Endothelial cell of umbilical vein (primary cell): ENCODE measurements around the gene CD34. TPM values are rescaled to one million over a fixed set of nuclear protein-coding genes. Genes with fewer than 3 reads are reported as not detected.

Source experiments
- BruUV-seq: library from RNA; stranded (reverse); fragments of 400-500 nt; replicated peaks from 2 replicates; lab custom pipeline; 2021; lab: Mats Ljungman, UMichigan
- CTCF ChIA-PET: fragments of 300-600, 350-600 bp; sonication (Branson Sonifier 250); formaldehyde crosslinking; loops from one replicate; lab custom pipeline; 2021; ENCODE audit warnings: antibody characterized with exemption, inconsistent platforms; lab: Charles Lee
- POLR2A ChIA-PET: fragments of 300-600, 350-600 bp; sonication (Branson Sonifier 250); formaldehyde crosslinking; loops from one replicate; lab custom pipeline; 2021; ENCODE audit warnings: antibody characterized with exemption, inconsistent platforms; lab: Charles Lee
- DNase-seq: peaks from one replicate; pipeline ENCODE4 v3.0.0-alpha.2; 2011; ENCODE audit warnings: low read depth, low spot score
- FAIRE-seq: peaks from 2 replicates; lab custom pipeline; 2011; peaks lifted over from hg19 to GRCh38; lab: Jason Lieb, UNC
- H2AFZ ChIP-seq: 2 replicates; pipeline ENCODE4 v1.6.0; 2012; ENCODE audit warnings: low read depth, low read length, control low read depth, inconsistent platforms
- H3K27ac ChIP-seq: 2 replicates; pipeline ENCODE4 v1.5.1; 2011; ENCODE audit warnings: low read depth, mild to moderate bottlenecking, control low read depth, low read length, moderate library complexity; ENCODE audit not compliant: insufficient read depth
- H3K27me3 ChIP-seq, 2 experiments: 2 replicates each; pipeline versions ENCODE4 v1.6.0 to v1.6.1; 2011; ENCODE audit warnings: low read length in 2 of 2, mixed read lengths in 1 of 2; ENCODE audit not compliant: control insufficient read depth in 2 of 2, insufficient read depth in 2 of 2
- H3K36me3 ChIP-seq, 2 experiments: 2 replicates in 1 of 2; 3 replicates in 1 of 2; pipeline ENCODE4 v1.5.1; 2011; ENCODE audit warnings: low read length in 2 of 2, mild to moderate bottlenecking in 1 of 2, moderate library complexity in 1 of 2; ENCODE audit not compliant: control insufficient read depth in 2 of 2, insufficient read depth in 2 of 2; ENCODE audit errors: extremely low read depth in 1 of 2
- H3K4me1 ChIP-seq: 3 replicates; pipeline ENCODE4 v1.5.1; 2011; ENCODE audit warnings: mild to moderate bottlenecking, low read length; ENCODE audit not compliant: control insufficient read depth, insufficient read depth; ENCODE audit errors: extremely low read depth
- H3K4me2 ChIP-seq: 2 replicates; pipeline ENCODE4 v1.6.1; 2011; ENCODE audit warnings: low read length, control low read depth, mixed read lengths; ENCODE audit not compliant: insufficient read depth
- H3K4me3 ChIP-seq, 3 experiments: fragments of 200-600 bp in 1 of 3; sonication (generic), shearing (Covaris generic) in 1 of 3; replicated peaks in 1 of 3; 2 replicates each; pipeline ENCODE4 v1.5.1; 2011 to 2016; ENCODE audit warnings: control low read depth in 3 of 3, low read length in 3 of 3, mild to moderate bottlenecking in 2 of 3, inconsistent platforms in 1 of 3, low read depth in 1 of 3, moderate library complexity in 1 of 3; ENCODE audit not compliant: insufficient read depth in 1 of 3
- H3K79me2 ChIP-seq: 2 replicates; pipeline ENCODE4 v1.6.0; 2012; ENCODE audit warnings: low read length, inconsistent platforms; ENCODE audit not compliant: control insufficient read depth, insufficient read depth
- H3K9ac ChIP-seq: replicated peaks from 2 replicates; pipeline ENCODE3; 2011; ENCODE audit warnings: low read length, control low read depth; ENCODE audit not compliant: insufficient read depth; ENCODE audit errors: extremely low read depth
- H3K9me1 ChIP-seq: replicated peaks from 3 replicates; pipeline ENCODE4 v1.6.0; 2011; ENCODE audit warnings: mild to moderate bottlenecking, low read length; ENCODE audit not compliant: control insufficient read depth, insufficient read depth; ENCODE audit errors: extremely low read depth
- H3K9me3 ChIP-seq: replicated peaks from 2 replicates; pipeline ENCODE4 v1.5.1; 2012; ENCODE audit warnings: low read length, inconsistent platforms; ENCODE audit not compliant: control insufficient read depth, insufficient read depth
- H4K20me1 ChIP-seq: replicated peaks from 2 replicates; pipeline ENCODE3; 2011; ENCODE audit warnings: mild to moderate bottlenecking, low read length; ENCODE audit not compliant: control insufficient read depth, insufficient read depth; ENCODE audit errors: extremely low read depth
- EZH2 ChIP-seq: IDR thresholded peaks from 2 replicates; pipeline ENCODE4 v1.6.1; 2012; ENCODE audit warnings: borderline replicate concordance, low read depth, mild to moderate bottlenecking, moderate library complexity, low read length, inconsistent platforms; ENCODE audit not compliant: severe bottlenecking
- FOS ChIP-seq: IDR thresholded peaks from 2 replicates; pipeline ENCODE4 v1.6.1; 2011; ENCODE audit warnings: mild to moderate bottlenecking, low read length, moderate library complexity, borderline replicate concordance; ENCODE audit not compliant: insufficient read depth
- GATA2 ChIP-seq: IDR thresholded peaks from 2 replicates; pipeline ENCODE4 v1.7.0; 2011; ENCODE audit warnings: low read depth, mild to moderate bottlenecking, moderate library complexity, mixed read lengths, low read length; ENCODE audit not compliant: insufficient read length, insufficient read depth
- JUN ChIP-seq: IDR thresholded peaks from 2 replicates; pipeline ENCODE4 v1.6.1; 2011; ENCODE audit warnings: borderline replicate concordance, low read depth; ENCODE audit not compliant: insufficient read length, insufficient read depth
- MYC ChIP-seq: IDR thresholded peaks from one replicate; pipeline ENCODE4 v1.6.1; 2011; ENCODE audit warnings: mild to moderate bottlenecking, low read depth, low read length
- POLR2A ChIP-seq: IDR thresholded peaks from 2 replicates; pipeline ENCODE4 v1.6.1; 2012; ENCODE audit warnings: low read depth, mild to moderate bottlenecking, control low read depth, low read length
- POLR2AphosphoS5 ChIP-seq: IDR thresholded peaks from 2 replicates; pipeline ENCODE4 v1.6.1; 2012; ENCODE audit warnings: low read depth, mild to moderate bottlenecking, control low read depth, low read length, moderate library complexity; ENCODE audit not compliant: insufficient read depth
- dilution Hi-C: fragments of 300-500 bp; cut with MboI; formaldehyde crosslinking; loops from one replicate; pipeline ENCODE4 v1.15.0; 2019; ENCODE audit warnings: low sequenced_read_pairs; ENCODE audit not compliant: extremely low pct_ligation_motif_present
- intact Hi-C: fragments of 100-400 bp; cut with micrococcal nuclease; formaldehyde crosslinking; loops from one replicate; pipeline ENCODE4 v1.10.0; 2022
- polyA plus RNA-seq, 4 experiments: library from polyadenylated mRNA; depleted of rRNA in 3 of 4; stranded (reverse) in 3 of 4; unstranded in 1 of 4; fragments of >200 nt; gene quantifications; 2 replicates each; pipeline versions ENCODE4 v1.2.1 to v1.2.3, GENCODE V29; 2011 to 2012; ENCODE audit warnings: missing spikeins in 1 of 4
- total RNA-seq: library from RNA; stranded (reverse); gene quantifications from 2 replicates; pipeline ENCODE4 v1.2.3, GENCODE V29; 2021
- TF ChIP-seq, protein P1 (sequence below): IDR thresholded peaks from 2 replicates; pipeline ENCODE4 v1.6.1; 2011; ENCODE audit not compliant: insufficient read depth, insufficient read length
- TF ChIP-seq, protein P2 (sequence below), 2 donors: IDR thresholded peaks; 1 replicate in 1 of 2; 2 replicates in 1 of 2; pipeline ENCODE4 v1.5.1; 2011; ENCODE audit warnings: low read length in 2 of 2, mild to moderate bottlenecking in 2 of 2, moderate library complexity in 2 of 2, control low read depth in 1 of 2, inconsistent platforms in 1 of 2, low read depth in 1 of 2; ENCODE audit not compliant: insufficient read depth in 1 of 2; ENCODE audit errors: extremely low read depth in 1 of 2

Gene CD34
- total and polyA plus RNA-seq, 2 donors (not counting 3 experiments of a cell fraction or from before 2014, with no cell fraction given) = 102 to 174 TPM

DNA sequence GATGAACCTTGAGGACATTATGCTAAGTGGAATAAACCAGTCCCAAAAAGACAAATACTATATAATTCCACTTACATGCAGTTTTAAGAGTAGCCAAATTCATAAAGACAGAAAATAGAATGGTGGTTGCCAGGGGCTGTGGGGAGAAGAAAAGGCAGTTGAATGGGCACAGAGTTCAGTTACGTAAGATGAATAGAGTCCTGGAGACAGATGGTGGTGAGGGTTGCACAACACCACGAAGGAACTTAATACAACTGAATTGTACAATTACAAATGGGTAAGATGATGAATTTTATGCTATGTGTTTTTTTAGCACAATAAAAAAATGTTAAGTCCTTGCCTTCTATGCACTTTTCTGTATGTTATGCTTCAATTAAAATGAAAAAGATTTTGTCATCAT lies 66.6 kb downstream of the CD34 start:
- Histone ChIP-seq H3K4me1 (peaks cover 27% of the 10 kb centered on the region), H3K79me2 (peaks cover 70% of the 10 kb centered on the region), H3K27me3 (no peaks in the 10 kb centered on the region), H3K9ac (no peak overlapping the region), H3K9me1 (no peaks in the 10 kb centered on the region), H3K4me2 (no peak overlapping the region), H2AFZ (no peak overlapping the region), H3K36me3 (peaks cover 4 to 7% of the 10 kb centered on the region in 2 experiments), H3K4me3 (no peak overlapping the region), H3K9me3 (no peaks in the 10 kb centered on the region), H4K20me1 (no peaks in the 10 kb centered on the region), H3K27ac (no peak overlapping the region)
- no peak for DNase-seq
- CTCF ChIA-PET = no interaction called here
- FAIRE-seq = no peak
- TF ChIP-seq, protein P1, sequence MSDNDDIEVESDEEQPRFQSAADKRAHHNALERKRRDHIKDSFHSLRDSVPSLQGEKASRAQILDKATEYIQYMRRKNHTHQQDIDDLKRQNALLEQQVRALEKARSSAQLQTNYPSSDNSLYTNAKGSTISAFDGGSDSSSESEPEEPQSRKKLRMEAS = no peak
- TF ChIP-seq, protein P2, sequence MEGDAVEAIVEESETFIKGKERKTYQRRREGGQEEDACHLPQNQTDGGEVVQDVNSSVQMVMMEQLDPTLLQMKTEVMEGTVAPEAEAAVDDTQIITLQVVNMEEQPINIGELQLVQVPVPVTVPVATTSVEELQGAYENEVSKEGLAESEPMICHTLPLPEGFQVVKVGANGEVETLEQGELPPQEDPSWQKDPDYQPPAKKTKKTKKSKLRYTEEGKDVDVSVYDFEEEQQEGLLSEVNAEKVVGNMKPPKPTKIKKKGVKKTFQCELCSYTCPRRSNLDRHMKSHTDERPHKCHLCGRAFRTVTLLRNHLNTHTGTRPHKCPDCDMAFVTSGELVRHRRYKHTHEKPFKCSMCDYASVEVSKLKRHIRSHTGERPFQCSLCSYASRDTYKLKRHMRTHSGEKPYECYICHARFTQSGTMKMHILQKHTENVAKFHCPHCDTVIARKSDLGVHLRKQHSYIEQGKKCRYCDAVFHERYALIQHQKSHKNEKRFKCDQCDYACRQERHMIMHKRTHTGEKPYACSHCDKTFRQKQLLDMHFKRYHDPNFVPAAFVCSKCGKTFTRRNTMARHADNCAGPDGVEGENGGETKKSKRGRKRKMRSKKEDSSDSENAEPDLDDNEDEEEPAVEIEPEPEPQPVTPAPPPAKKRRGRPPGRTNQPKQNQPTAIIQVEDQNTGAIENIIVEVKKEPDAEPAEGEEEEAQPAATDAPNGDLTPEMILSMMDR (IDR thresholded peaks at IDR 0.05; ENCODE audit: extremely low read depth in 1 of 2, insufficient read depth in 1 of 2, low read depth in 1 of 2, low read length in 2 of 2) = no peak
- TF ChIP-seq POLR2A (no peak), GATA2 (no peak), EZH2 (no peak), FOS (no peak), MYC (no peak), JUN (no peak), POLR2AphosphoS5 (no peak)
- dilution Hi-C loops (no loop called here), intact Hi-C loops (no loop called here)
- POLR2A ChIA-PET = no interaction called here
- BruUV-seq = no TSS peak
